HCT116 (cell line): ENCODE data around the gene CAPSL. TPM values are rescaled to one million over a fixed set of nuclear protein-coding genes. Genes with fewer than 3 reads are reported as not detected.

ENCODE experiments used
- ATAC-seq: fragments of 200-7000 bp; cut with Tn5 transposase; 2 replicates; pipeline ENCODE4 v1.9.1; 2020; ENCODE audit warnings: mild to moderate bottlenecking, moderate library complexity
- BruUV-seq: library from RNA; stranded (reverse); fragments of 400-500 nt; replicated peaks from 2 replicates; lab custom pipeline; 2021; lab: Mats Ljungman, UMichigan
- CTCF ChIA-PET: fragments of 300-600 bp; sonication (Branson Sonifier 250); formaldehyde crosslinking; loops from one replicate; lab custom pipeline; 2021; ENCODE audit warnings: antibody characterized with exemption; lab: Charles Lee
- POLR2A ChIA-PET: fragments of 300-600, 350-600 bp; sonication (Branson Sonifier 250); formaldehyde crosslinking; loops from one replicate; lab custom pipeline; 2021; ENCODE audit warnings: antibody characterized with exemption; lab: Charles Lee
- RAD21 ChIA-PET, 2 experiments: fragments of 300-600 bp; sonication (Branson Sonifier 250); formaldehyde crosslinking; loops; one replicate each; lab custom pipeline; 2023; ENCODE audit warnings: low total read pairs in 2 of 2; ENCODE audit not compliant: uncharacterized antibody in 2 of 2, unreplicated experiment in 2 of 2, low non-redundant PET in 1 of 2; lab: Charles Lee
- DNase-seq: peaks from one replicate; pipeline ENCODE4 v3.0.0-alpha.2; 2010; ENCODE audit warnings: low read depth, low spot score
- H2AFZ ChIP-seq: fragments of 200-600 bp; shearing (Covaris generic), sonication (generic); 2 replicates; pipeline ENCODE4 v1.6.1; 2017; ENCODE audit warnings: low read depth, mixed run types, mixed read lengths, antibody characterized with exemption, low read length; ENCODE audit not compliant: poor library complexity, severe bottlenecking
- H3K27ac ChIP-seq: 2 replicates; pipeline ENCODE4 v1.5.1; 2012; ENCODE audit warnings: low read depth, low read length
- H3K27me3 ChIP-seq: fragments of 200-600 bp; sonication (generic); 2 replicates; pipeline ENCODE4 v1.6.1; 2016; ENCODE audit warnings: mixed run types, low read length, mixed read lengths; ENCODE audit not compliant: insufficient read depth
- H3K36me3 ChIP-seq, 2 experiments: fragments of 200-500 bp in 1 of 2; fragments of 200-600 bp in 1 of 2; sonication (Bioruptor generic) in 1 of 2; sonication (generic) in 1 of 2; 2 replicates each; pipeline versions ENCODE4 v1.5.1 to v1.6.1; 2014 to 2016; ENCODE audit warnings: low read length in 2 of 2, inconsistent platforms in 1 of 2, mixed read lengths in 1 of 2, mixed run types in 1 of 2; ENCODE audit not compliant: insufficient read depth in 2 of 2, control insufficient read depth in 1 of 2
- H3K4me1 ChIP-seq, 2 experiments: fragments of 200-600 bp in 1 of 2; sonication (generic) in 1 of 2; 2 replicates each; pipeline versions ENCODE4 v1.5.1 to v1.6.1; 2012 to 2017; ENCODE audit warnings: low read length in 2 of 2, inconsistent platforms in 1 of 2, mild to moderate bottlenecking in 1 of 2, mixed read lengths in 1 of 2, mixed run types in 1 of 2, moderate library complexity in 1 of 2; ENCODE audit not compliant: insufficient read depth in 2 of 2, control insufficient read depth in 1 of 2
- H3K4me2 ChIP-seq: fragments of 200-600 bp; sonication (generic); 2 replicates; pipeline ENCODE4 v1.6.1; 2017; ENCODE audit warnings: mixed run types, low read length, mixed read lengths
- H3K4me3 ChIP-seq, 2 experiments: fragments of 200-600 bp in 1 of 2; sonication (generic) in 1 of 2; replicated peaks in 1 of 2; 2 replicates each; pipeline ENCODE4 v1.5.1; 2011 to 2016; ENCODE audit warnings: low read length in 2 of 2, control low read depth in 1 of 2, low read depth in 1 of 2, mild to moderate bottlenecking in 1 of 2, mixed read lengths in 1 of 2, mixed run types in 1 of 2
- H3K79me2 ChIP-seq: fragments of 200-600 bp; sonication (generic); 2 replicates; pipeline ENCODE4 v1.6.1; 2017; ENCODE audit warnings: mild to moderate bottlenecking, mixed run types, low read length, moderate library complexity, mixed read lengths; ENCODE audit not compliant: insufficient read depth
- H3K9ac ChIP-seq: fragments of 200-600 bp; sonication (generic); 2 replicates; pipeline ENCODE4 v1.6.1; 2016; ENCODE audit warnings: low read length, mixed read lengths
- H3K9me2 ChIP-seq: fragments of 200-600 bp; sonication (generic), shearing (Covaris generic); 2 replicates; pipeline ENCODE4 v1.6.1; 2017; ENCODE audit warnings: mixed run types, mild to moderate bottlenecking, moderate library complexity; ENCODE audit not compliant: insufficient read depth
- H3K9me3 ChIP-seq, 2 experiments: fragments of 200-500 bp in 1 of 2; fragments of 200-600 bp in 1 of 2; sonication (Bioruptor generic) in 1 of 2; sonication (generic) in 1 of 2; 2 replicates each; pipeline ENCODE4 v1.6.1; 2014 to 2017; ENCODE audit warnings: low read length in 2 of 2, mixed read lengths in 2 of 2, inconsistent platforms in 1 of 2, low read depth in 1 of 2, mild to moderate bottlenecking in 1 of 2, mixed run types in 1 of 2, moderate library complexity in 1 of 2; ENCODE audit not compliant: control insufficient read depth in 1 of 2, insufficient read depth in 1 of 2
- H4K20me1 ChIP-seq: fragments of 200-600 bp; sonication (generic), shearing (Covaris generic); 2 replicates; pipeline ENCODE4 v1.6.1; 2017; ENCODE audit warnings: mixed run types, mild to moderate bottlenecking, moderate library complexity; ENCODE audit not compliant: insufficient read depth
- ELF1 ChIP-seq: IDR thresholded peaks from 2 replicates; pipeline ENCODE4 v1.6.1; 2012; ENCODE audit warnings: low read depth, borderline replicate concordance
- FOSL1 ChIP-seq: IDR thresholded peaks from 2 replicates; pipeline ENCODE4 v1.6.1; 2012; ENCODE audit warnings: low read depth
- POLR2A ChIP-seq: IDR thresholded peaks from 2 replicates; pipeline ENCODE4 v1.7.0; 2011; ENCODE audit warnings: borderline replicate concordance; ENCODE audit not compliant: insufficient read depth, insufficient read length; ENCODE audit errors: extremely low read depth
- POLR2AphosphoS5 ChIP-seq: IDR thresholded peaks from 2 replicates; pipeline ENCODE4 v1.6.1; 2011; ENCODE audit warnings: mild to moderate bottlenecking, low read depth, low read length, moderate library complexity
- RAD21 ChIP-seq: IDR thresholded peaks from 2 replicates; pipeline ENCODE4 v1.6.1; 2012; ENCODE audit warnings: low read depth, mild to moderate bottlenecking
- SP1 ChIP-seq: IDR thresholded peaks from 2 replicates; pipeline ENCODE4 v1.6.1; 2012; ENCODE audit warnings: low read depth
- ZBTB33 ChIP-seq: IDR thresholded peaks from 2 replicates; pipeline ENCODE4 v1.6.1; 2011; ENCODE audit warnings: mild to moderate bottlenecking, low read length, moderate library complexity; ENCODE audit not compliant: insufficient replicate concordance; ENCODE audit errors: extremely low read depth
- ZFX ChIP-seq: fragments of 450-650 bp; IDR thresholded peaks from 2 replicates; pipeline ENCODE4 v1.6.1; 2017
- ZNF274 ChIP-seq: fragments of 200-500 bp; sonication (Bioruptor generic); IDR thresholded peaks from 2 replicates; pipeline ENCODE4 v1.6.1; 2014; ENCODE audit warnings: mild to moderate bottlenecking, low read depth, low read length, inconsistent platforms
- intact Hi-C: fragments of 100-400 bp; cut with micrococcal nuclease; formaldehyde crosslinking; loops from 2 replicates; pipeline ENCODE4 v1.10.0; 2022
- total RNA-seq: library from RNA; stranded (reverse); gene quantifications from one replicate; pipeline ENCODE4 v1.2.1, GENCODE V29; 2021; ENCODE audit not compliant: unreplicated experiment
- TF ChIP-seq, protein P1 (sequence below): IDR thresholded peaks from 2 replicates; pipeline ENCODE4 v1.6.1; 2012

Gene CAPSL
- total RNA-seq, 1 experiment from 2014 or later: not detected

DNA sequence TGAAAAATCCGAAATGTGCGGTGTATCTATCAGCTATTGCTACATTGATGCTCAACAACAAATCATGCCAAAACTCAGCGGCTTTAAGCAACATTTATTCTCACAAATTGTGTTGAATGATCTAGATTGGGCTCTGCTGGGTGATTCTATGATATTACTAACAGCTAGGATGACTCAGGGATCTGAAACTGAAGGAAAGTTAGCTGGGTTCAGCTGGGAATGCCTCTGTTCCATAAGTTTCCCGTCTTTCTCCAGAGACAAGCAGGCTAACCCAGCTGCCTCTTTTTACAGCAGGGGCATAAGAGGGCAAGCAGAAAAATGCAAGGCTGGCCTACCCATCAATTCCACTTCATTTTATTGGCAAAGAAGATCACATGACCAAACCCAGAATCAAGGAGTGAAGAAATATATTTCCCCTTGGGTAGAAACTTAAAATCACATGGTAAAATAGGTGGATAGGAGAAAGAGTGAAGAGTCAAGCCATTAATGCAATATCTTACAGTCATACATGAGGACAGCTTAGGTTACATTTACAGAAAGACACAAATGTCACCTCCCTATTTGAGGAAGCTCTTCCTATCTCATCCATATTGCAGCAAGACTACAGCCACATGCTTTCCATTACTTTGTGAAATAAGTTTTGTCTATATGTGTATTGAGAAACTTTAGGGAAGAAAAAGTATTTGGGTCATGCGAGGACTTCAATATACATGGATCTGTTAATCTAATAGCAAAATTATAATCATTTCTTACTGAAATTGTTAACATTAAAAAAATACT lies 50.9 kb downstream of the CAPSL start:
- H3K9me2 ChIP-seq: no peaks in the 10 kb centered on the region
- no peak overlapping the region for H3K9ac ChIP-seq
- no peak overlapping the region for H3K4me3 ChIP-seq
- H2AFZ ChIP-seq: no peak overlapping the region
- CTCF ChIA-PET: no interaction called here
- H3K36me3 ChIP-seq: no peaks in the 10 kb centered on the region
- no peaks in the 10 kb centered on the region for H3K79me2 ChIP-seq
- peaks cover 0 to 10% of the 10 kb centered on the region in 2 experiments; a peak in 2 of 4 replicates for H3K4me1 ChIP-seq
- no peaks in the 10 kb centered on the region for H3K27me3 ChIP-seq
- POLR2A ChIA-PET: no interaction called here
- ATAC-seq: no peak
- no peak overlapping the region for H3K27ac ChIP-seq
- DNase-seq: no peak
- intact Hi-C loops: no loop called here
- H3K9me3 ChIP-seq: no peaks in the 10 kb centered on the region
- RAD21 ChIA-PET: no interaction called here
- TF ChIP-seq, protein P1, sequence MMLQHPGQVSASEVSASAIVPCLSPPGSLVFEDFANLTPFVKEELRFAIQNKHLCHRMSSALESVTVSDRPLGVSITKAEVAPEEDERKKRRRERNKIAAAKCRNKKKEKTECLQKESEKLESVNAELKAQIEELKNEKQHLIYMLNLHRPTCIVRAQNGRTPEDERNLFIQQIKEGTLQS: no peak
- TF ChIP-seq POLR2A: no peak
- TF ChIP-seq SP1: no peak
- TF ChIP-seq ZBTB33: no peak
- no peak for TF ChIP-seq ELF1
- no peak for TF ChIP-seq FOSL1
- no peak for TF ChIP-seq ZNF274
- TF ChIP-seq RAD21: no peak
- no peak for TF ChIP-seq POLR2AphosphoS5
- no peak for TF ChIP-seq ZFX
- H4K20me1 ChIP-seq: no peaks in the 10 kb centered on the region
- BruUV-seq: no TSS peak
- no peak overlapping the region for H3K4me2 ChIP-seq
